Measurements from ENCODE around the gene SMG6.

- TF ChIP-seq CTCF (IDR thresholded peaks at IDR 0.05) = no peak
- TF ChIP-seq POLR2AphosphoS5 (IDR thresholded peaks at IDR 0.05; ENCODE audit: low read depth, low read length) = no peak
- no peak for TF ChIP-seq MAX (IDR thresholded peaks at IDR 0.05; ENCODE audit: low read depth)
These were observed 124.6 kb downstream of the SMG6 start for GRCh38 chr17:2178798-2179501.
